ENCODE data around the gene ALX4.

The ALX4 gene

DNA sequence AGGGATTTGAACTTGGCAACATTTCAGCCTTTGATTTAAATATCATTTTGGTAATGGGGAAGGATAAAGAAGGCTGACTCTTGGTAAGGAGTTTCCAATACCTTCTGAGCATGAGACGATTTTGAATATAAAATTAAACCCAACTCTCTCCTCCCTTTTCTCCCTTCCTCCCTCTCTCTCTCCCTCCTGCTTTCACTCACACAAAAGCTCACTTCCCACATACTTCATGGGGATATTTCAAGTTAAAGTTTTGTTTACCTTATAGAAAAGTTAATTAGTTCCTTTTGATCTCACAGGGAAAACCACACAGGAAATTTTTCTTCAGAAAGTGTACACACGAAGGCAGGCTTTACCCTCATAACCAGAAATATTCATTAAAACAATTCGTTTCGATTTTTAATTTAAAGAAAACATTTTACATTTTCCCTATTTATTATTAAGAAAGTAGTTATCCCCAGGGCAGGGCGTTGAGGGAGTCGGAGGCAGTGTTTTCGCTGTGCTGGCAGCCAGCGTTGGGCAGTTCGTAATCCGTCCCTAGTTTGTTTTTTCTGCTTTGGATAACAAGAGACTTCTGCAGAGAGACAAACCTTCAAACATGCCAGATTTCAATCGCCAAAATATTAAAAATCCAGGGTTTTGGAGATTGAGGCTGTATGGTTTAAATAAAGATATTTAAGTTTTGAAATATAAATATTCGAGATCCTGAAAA, 25.3 kb upstream of the ALX4 start:
- no peak for DNase-seq

GRCh38 chr11:44334356-44335004, 24.5 kb upstream of the ALX4 start:
- no peak for DNase-seq

GRCh38 chr11:44333271-44334218, 23.6 kb upstream of the ALX4 start:
- no peak for DNase-seq

- no peak for DNase-seq
Measured at GRCh38 chr11:44332665-44333064, 22.7 kb upstream of the ALX4 start.

DNA sequence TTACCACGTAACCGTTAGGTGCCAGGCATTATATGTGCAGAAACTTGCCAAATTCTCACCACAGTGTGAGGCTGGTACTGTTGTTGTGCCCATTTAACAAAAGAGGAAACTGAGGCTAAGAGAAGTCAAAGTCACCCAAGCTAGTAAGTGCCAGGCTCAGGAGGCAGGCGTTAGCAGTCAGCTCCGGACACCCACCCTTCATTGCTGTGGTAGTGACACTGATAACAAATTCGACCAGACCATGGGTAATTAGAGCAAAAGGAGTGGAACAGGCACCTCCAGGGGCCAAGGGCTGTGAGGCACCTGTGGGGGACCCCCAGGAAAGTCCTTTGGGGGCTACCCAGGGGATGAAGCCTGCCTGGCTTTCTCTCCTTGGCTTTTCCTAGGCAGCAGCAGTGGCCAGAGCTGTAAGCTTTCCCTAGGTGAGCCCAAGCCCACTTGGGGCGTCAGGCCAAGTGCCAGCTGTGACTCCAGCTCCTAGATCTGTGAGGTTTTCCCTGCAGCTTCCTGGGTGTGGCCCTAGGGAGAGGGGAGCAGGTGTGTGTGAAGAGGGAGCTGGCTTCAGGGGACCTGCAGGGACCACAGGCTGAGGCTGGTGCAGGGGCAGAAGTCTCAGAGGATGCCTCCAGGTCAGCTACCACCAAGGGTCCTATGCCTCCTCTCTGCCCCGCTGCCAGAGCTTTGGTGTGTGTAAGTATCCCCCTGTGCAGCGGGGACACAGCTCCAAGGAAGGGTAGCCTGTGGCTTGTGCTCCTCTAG, 19.7 kb upstream of the ALX4 start:
- DNase-seq = no peak

- DNase-seq = no peak
Measured at GRCh38 chr11:44328138-44328660, 18.3 kb upstream of the ALX4 start.

- no peak for DNase-seq
Measured at GRCh38 chr11:44327730-44328129, 17.8 kb upstream of the ALX4 start.

DNA sequence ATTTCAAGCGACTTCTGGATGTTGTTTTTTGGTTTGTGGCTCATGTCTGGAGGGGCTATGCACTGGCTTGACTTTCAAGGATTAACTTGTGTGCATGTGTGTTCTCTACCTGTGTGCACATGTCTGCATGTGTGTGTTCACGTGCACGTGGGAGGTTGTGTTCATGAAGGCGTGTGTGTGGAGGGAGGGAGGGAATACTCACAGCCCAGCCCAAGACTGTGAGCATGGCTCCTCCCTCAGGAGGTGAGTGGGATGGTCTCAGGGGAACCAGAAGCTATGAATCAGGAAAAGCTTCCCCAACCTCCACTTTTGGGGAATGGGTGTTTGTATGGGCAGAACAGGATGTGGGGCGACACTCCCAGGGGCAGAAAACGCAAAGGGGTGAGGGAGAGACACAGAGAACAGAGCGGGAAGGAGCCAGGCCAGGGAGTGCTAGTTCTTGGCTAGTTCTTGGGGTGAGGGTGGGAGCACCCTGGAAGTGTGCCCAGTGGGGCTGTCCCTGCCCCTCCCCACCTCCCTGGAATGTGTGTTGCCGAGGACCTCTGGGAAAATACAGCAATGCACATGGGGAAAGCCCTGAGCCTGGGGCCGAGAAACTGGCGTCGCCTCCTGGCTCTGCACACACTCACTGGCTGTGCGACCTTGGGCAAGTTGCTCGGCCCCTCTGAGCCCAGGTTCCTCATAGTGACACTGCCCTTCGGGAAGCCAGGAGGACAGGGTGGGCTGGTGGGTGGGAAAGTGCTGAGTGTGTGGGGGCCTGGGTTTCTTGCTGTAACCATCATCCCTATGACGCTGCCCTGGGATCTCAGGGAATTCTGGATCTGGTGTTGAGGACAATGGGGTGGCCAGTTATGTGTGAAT, 16.9 kb upstream of the ALX4 start:
- DNase-seq = no peak

DNA sequence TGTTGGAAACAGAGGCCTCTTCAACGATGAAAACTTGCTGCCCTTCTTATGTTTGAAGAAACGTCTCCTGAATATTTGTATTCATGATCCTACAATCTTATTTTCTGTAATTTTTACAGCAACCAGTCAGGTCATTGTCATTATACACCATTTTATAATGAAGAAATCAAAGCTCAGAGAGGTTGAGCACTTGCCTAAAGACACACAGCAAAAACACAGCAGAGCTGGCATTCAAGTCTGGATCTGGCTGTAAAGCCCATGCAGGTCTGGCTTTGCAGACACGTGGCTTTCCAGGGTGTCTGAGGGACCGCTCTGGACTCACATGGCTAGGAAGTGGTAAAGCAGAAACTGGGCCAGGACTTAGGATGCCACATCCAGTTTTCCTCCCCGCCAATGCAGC, 15.8 kb upstream of the ALX4 start:
- no peak for DNase-seq

DNA sequence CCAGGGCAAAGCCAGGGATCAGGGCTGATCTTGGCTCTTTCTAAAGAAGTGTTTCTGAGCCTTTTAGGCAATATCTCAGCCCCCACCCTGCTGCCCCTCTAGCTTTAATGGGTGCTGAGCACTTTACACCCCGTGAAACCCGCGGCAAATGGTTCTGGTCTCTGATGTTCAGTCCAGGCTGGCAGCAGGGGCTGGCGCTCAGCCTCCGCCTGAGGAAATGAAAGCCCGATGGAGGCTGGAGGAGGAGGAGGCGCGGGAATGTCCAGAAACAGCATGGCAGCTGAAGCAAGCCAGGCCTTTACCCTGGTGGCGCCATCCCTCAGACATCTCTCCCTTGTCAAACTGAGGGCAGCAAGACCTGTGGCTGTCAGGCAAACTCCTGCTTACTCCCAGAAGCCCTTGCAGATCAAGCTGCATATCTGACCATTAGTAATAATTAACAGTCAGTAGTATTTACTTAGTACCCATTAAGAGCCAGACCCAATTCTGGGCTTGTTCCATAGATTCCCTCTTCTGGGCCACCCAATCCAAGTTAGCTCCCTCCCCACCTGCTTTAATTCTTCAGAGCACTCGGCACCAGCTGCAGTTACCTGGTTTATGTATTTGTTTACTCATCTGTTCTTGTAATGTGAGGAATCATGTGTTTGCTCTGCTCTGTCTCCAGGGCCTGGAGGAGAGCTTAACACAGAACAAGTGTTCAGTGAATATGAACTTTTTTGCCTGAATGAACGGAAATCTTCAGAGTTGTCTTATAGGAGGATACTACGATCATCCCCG, 15.0 kb upstream of the ALX4 start:
- no peak for DNase-seq

- no peak for DNase-seq
Measured at GRCh38 chr11:44324222-44324621, 14.3 kb upstream of the ALX4 start.

DNA sequence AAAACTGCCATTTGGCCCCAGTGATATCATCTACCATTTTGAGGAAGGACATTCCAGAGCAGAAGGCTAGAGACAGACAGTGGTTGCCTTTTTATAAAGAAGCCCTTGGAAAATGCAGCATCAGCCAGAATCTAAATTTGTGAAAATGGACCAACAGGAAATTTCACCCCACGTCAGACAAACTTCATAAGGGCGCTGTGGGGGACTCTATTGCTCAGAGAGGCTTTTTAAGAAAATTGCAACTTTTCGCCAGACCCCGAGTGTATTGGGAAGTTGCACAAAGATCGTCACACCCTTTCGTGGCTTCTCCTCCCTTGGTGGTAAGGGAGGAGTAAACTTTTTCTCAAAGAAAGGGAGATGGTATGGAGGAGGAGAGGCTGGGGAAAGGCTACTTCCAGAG, 12.3 kb upstream of the ALX4 start:
- no peak for DNase-seq

DNA sequence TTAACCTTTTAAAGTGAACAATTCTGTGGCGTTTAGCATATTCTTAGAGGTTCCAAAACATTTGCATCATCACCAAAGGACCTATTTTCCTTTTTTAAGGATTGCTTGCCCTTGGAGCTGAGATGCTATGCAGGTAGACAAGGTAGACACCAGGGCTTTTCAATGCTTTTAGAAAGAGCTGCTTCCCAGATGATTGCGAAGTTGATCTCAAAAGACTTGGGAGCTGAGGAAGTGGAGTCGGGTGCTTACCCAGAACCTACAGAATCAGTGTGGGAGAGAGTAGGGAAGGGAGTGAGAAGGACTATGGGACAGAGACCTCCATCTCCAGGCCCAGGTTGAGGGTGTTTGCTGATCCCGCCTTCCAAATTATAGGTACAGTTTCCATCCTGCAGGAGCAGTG, 11.1 kb upstream of the ALX4 start:
- no peak for DNase-seq

GRCh38 chr11:44320289-44320973, 10.5 kb upstream of the ALX4 start:
- DNase-seq = no peak

DNA sequence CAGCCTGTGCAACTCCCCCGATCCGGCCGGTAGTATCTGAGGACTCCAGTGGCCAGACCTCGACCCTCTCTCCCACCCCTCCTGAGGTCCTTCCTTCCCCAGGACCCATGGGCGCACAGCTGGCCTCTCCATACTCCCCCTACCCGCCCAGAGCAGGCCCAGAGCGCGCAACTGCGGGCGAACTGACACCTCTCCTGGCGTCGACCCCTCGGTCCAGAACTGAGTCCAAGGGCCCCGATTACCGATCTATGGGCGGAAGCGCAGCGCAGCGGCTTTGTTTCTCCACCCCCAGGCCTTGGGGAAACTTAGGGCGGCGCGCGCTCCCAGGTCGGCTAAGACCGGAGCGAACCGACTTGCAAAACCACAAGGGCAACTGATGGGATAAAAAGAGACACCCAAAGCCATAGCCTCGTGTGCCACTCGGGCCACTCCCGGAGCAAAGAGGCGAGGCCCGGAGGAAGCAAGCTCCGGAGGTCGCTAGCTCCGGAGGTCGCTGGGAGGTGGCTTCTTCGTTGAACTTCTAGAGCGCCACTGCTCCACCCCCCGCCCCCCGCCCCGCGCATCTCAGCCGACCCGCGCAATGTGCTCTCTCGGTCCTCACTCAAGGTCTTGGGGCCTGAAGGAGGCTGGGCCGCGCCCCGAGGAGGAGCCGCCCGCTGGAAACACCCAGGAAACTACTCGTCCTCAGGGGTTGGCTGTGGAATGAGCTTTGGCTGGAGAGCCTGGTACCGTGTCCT, 9.8 kb upstream of the ALX4 start:
- DNase-seq = no peak

DNA sequence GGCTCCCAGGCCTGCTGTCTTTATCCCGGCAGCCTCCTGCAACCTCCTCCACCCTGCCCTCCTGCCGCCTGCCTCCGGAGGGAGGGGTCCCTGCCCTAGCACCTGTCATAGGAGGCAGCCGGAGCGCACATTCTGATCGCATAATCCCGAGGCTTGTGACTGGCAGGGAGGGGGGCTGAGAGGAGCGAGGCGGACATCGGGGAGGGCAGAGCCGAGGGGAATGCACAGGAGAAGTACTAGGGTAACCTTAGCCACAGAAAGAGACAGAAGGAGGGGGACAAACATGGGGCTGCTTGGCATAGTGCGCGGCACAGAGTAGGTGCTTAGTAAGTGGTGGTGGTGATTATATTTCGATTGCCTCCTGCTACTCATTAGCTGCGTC, 9.2 kb upstream of the ALX4 start:
- no peak for DNase-seq

DNA sequence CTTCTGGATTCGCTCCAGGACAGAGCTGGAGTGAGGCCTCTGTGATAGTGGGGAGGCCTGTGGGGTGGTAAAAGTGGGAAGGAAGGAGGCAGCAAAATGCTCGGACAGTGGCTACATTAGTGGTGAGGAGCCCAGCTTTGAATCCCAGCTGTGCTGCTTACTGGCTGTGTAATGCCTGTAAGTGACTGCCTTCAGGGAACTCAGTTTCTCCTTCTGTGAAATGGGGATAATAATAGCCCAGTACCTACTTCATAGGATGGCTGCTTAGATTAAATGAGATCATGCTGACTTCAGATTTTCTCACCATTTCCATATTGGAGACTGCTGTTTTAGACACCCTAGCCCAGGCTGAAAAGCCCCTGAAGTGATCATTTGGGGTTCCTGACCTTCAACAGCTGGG, 8.4 kb upstream of the ALX4 start:
- no peak for DNase-seq

DNA sequence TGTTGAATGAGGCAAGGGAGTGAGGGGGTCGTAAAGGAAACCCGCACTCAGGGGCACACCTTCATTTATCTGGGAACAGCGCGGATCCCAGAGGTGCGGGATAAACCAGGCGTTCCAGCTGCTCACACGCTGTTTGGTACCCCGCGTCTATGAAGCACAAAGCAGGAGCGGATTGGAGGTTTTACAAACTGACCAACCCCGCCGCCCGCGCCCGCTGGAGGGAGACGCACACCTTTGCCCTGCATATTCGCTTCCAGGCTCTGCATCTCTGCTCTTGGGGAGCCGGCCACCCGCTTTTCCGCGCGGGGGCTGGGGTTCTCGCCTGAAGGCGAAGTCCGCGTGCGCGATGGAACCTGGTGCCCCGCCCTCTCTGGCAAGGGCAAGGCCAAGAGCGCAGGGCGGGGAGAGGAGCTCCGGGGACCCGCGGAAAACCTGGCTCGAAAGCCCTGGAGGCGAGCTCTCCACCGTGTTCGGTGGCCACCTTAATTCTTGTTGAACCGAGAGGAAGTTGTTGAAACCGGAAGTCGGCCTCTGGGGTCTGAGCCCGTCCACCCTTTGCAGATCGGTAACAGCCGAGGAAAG, 6.8 kb upstream of the ALX4 start:
- DNase-seq = no peak

DNA sequence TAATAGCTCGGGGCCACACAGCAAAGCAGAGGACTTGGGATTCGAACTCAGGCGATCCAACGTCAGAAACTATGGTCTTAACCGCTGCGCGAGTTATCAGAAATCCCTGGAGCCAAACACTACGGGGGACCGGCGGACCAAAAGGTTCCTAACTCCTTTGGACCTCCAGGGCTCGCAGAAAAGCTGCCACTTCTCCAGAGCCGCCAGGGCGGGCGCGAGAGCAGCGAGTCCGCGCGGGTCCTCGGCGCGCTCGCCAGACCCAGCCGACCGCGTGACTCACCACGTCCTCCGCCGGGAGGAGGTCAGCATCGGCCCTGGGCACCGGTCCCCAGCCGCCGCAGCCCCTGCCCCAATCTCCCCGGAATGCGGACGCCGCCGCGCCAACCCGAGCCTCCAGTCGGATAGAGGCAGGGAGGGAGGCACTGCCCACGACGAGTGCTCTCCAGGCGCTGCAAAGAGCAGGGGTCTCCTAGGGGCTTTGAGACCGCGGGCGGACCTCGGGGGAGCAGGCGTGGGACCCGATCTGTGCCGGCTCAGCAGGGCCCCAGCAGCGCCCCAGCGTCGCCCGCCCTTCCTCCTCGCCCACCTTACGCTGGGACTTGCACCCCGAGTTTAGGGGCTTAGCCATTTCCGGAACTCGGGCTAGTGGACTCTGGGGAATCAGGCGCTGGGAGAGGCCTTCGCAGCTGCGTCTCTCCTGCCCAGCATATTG, 6.2 kb upstream of the ALX4 start:
- DNase-seq = no peak

Data from NCI-H446 treated with DMSO at 0.1 percent for 48 hours (cell line).